ENCODE measurements around the gene BLZF1.
"Not testable (repeated sequence)": the region's sequence is repeated elsewhere in the genome, so short reads cannot be mapped to it uniquely, and the experiment has no call there.

BLZF1 gene

GRCh38 chr1:169327875-169328274, 40.1 kb upstream of the BLZF1 start:
- Histone ChIP-seq H2BK5ac (ENCODE audit: low read length) (no peak overlapping the region), H2AK5ac (ENCODE audit: low read depth, low read length) (no peak overlapping the region), H3K9me3 (replicated peaks in 1 of 2; ENCODE audit: control insufficient read depth in 2 of 2, insufficient read depth in 1 of 2, low read depth in 1 of 2, low read length in 2 of 2) (peaks cover 0 to 7% of the 10 kb centered on the region in 2 donors), H3K18ac (ENCODE audit: low read length) (no peak overlapping the region), H3K27me3 (ENCODE audit: control insufficient read depth in 3 of 3, insufficient read depth in 3 of 3, low read depth in 1 of 3, low read length in 3 of 3) (no peaks in the 10 kb centered on the region), H3K4me3 (ENCODE audit: low read length in 2 of 2) (no peak overlapping the region), H2BK12ac (ENCODE audit: low read length) (no peak overlapping the region), H2AFZ (ENCODE audit: low read length) (no peak overlapping the region), H3K4me1 (ENCODE audit: control insufficient read depth in 2 of 2, insufficient read depth in 1 of 2, low read depth in 1 of 2, low read length in 2 of 2) (peaks cover 0 to 2% of the 10 kb centered on the region in 2 donors), H4K8ac (ENCODE audit: low read depth, low read length) (no peak overlapping the region), H3K79me1 (ENCODE audit: low read depth, low read length) (peaks cover 1% of the 10 kb centered on the region), H3K4me2 (ENCODE audit: insufficient read depth, low read length, poor library complexity, severe bottlenecking) (no peak overlapping the region), H3K4ac (ENCODE audit: low read length) (no peak overlapping the region), H3K14ac (ENCODE audit: low read length) (no peak overlapping the region), H2BK15ac (ENCODE audit: low read length) (no peak overlapping the region), H3K36me3 (replicated peaks in 1 of 2; ENCODE audit: control insufficient read depth in 2 of 2, insufficient read depth in 2 of 2, low read length in 2 of 2) (no peaks in the 10 kb centered on the region), H3K9ac (ENCODE audit: low read depth, low read length, poor library complexity) (no peak overlapping the region), H3K27ac (replicated peaks; ENCODE audit: low read length) (no peak overlapping the region), H4K91ac (ENCODE audit: low read depth, low read length, poor library complexity) (no peak overlapping the region), H2BK120ac (ENCODE audit: low read depth, low read length) (no peak overlapping the region), H3K23ac (ENCODE audit: low read depth, low read length, poor library complexity) (no peak overlapping the region)
- WGBS, 2 donors (ENCODE audit: extremely low coverage in 2 of 2, insufficient read length in 2 of 2, insufficient replicate concordance in 1 of 2) = no CpG with 5 or more reads among the region's 2 CpGs
- no peak for DNase-seq (ENCODE audit: low spot score)

- no peak overlapping the region for H2BK12ac ChIP-seq (ENCODE audit: low read length)
These were observed 38.6 kb upstream of the BLZF1 start for GRCh38 chr1:169329383-169329782.

GRCh38 chr1:169330927-169331326, 37.1 kb upstream of the BLZF1 start:
- H3K4me3 ChIP-seq (ENCODE audit: low read length in 2 of 2) = no peak overlapping the region
- no CpG with 5 or more reads among the region's 2 CpGs for WGBS, 2 donors (ENCODE audit: extremely low coverage in 2 of 2, insufficient read length in 2 of 2, insufficient replicate concordance in 1 of 2)
- no peak overlapping the region for H3K4me2 ChIP-seq (ENCODE audit: insufficient read depth, low read length, poor library complexity, severe bottlenecking)
- H3K14ac ChIP-seq (ENCODE audit: low read length) = no peak overlapping the region
- H2BK5ac ChIP-seq (ENCODE audit: low read length) = no peak overlapping the region
- no peak overlapping the region for H2BK15ac ChIP-seq (ENCODE audit: low read length)
- no peak overlapping the region for H2AK5ac ChIP-seq (ENCODE audit: low read depth, low read length)
- no peak overlapping the region for H3K18ac ChIP-seq (ENCODE audit: low read length)
- no peak overlapping the region for H4K8ac ChIP-seq (ENCODE audit: low read depth, low read length)
- no peaks in the 10 kb centered on the region for H3K27me3 ChIP-seq (ENCODE audit: control insufficient read depth in 3 of 3, insufficient read depth in 3 of 3, low read depth in 1 of 3, low read length in 3 of 3)
- no peak for DNase-seq (ENCODE audit: low spot score)
- no peak overlapping the region for H2BK120ac ChIP-seq (ENCODE audit: low read depth, low read length)
- no peak overlapping the region for H2AFZ ChIP-seq (ENCODE audit: low read length)
- H3K79me1 ChIP-seq (ENCODE audit: low read depth, low read length) = peaks cover 1% of the 10 kb centered on the region
- no peak overlapping the region for H3K27ac ChIP-seq (replicated peaks; ENCODE audit: low read length)
- no peaks in the 10 kb centered on the region for H3K4me1 ChIP-seq (ENCODE audit: control insufficient read depth in 2 of 2, insufficient read depth in 1 of 2, low read depth in 1 of 2, low read length in 2 of 2)
- H3K9ac ChIP-seq (ENCODE audit: low read depth, low read length, poor library complexity) = no peak overlapping the region
- no peak overlapping the region for H3K23ac ChIP-seq (ENCODE audit: low read depth, low read length, poor library complexity)
- peaks cover 0 to 7% of the 10 kb centered on the region in 2 donors for H3K9me3 ChIP-seq (replicated peaks in 1 of 2; ENCODE audit: control insufficient read depth in 2 of 2, insufficient read depth in 1 of 2, low read depth in 1 of 2, low read length in 2 of 2)
- peaks cover 0 to 3% of the 10 kb centered on the region in 2 donors for H3K36me3 ChIP-seq (replicated peaks in 1 of 2; ENCODE audit: control insufficient read depth in 2 of 2, insufficient read depth in 2 of 2, low read length in 2 of 2)
- no peak overlapping the region for H3K4ac ChIP-seq (ENCODE audit: low read length)
- H2BK12ac ChIP-seq (ENCODE audit: low read length) = no peak overlapping the region
- no peak overlapping the region for H4K91ac ChIP-seq (ENCODE audit: low read depth, low read length, poor library complexity)

More at GRCh38 chr1:169329383-169329782, 38.6 kb upstream of the BLZF1 start:
- H3K4me1 ChIP-seq (ENCODE audit: control insufficient read depth in 2 of 2, insufficient read depth in 1 of 2, low read depth in 1 of 2, low read length in 2 of 2) = peaks cover 0 to 2% of the 10 kb centered on the region in 2 donors
- no peak overlapping the region for H2BK120ac ChIP-seq (ENCODE audit: low read depth, low read length)
- H3K27ac ChIP-seq (replicated peaks; ENCODE audit: low read length) = no peak overlapping the region
- peaks cover 0 to 7% of the 10 kb centered on the region in 2 donors for H3K9me3 ChIP-seq (replicated peaks in 1 of 2; ENCODE audit: control insufficient read depth in 2 of 2, insufficient read depth in 1 of 2, low read depth in 1 of 2, low read length in 2 of 2)
- no peak overlapping the region for H3K9ac ChIP-seq (ENCODE audit: low read depth, low read length, poor library complexity)
- H4K91ac ChIP-seq (ENCODE audit: low read depth, low read length, poor library complexity) = no peak overlapping the region
- H3K27me3 ChIP-seq (ENCODE audit: control insufficient read depth in 3 of 3, insufficient read depth in 3 of 3, low read depth in 1 of 3, low read length in 3 of 3) = no peaks in the 10 kb centered on the region
- no peak overlapping the region for H2AFZ ChIP-seq (ENCODE audit: low read length)
- no peak overlapping the region for H3K4ac ChIP-seq (ENCODE audit: low read length)
- WGBS, 2 donors (ENCODE audit: extremely low coverage in 2 of 2, insufficient read length in 2 of 2, insufficient replicate concordance in 1 of 2) = no CpG with 5 or more reads among the region's 1 CpG
- H3K18ac ChIP-seq (ENCODE audit: low read length) = no peak overlapping the region
- H2BK15ac ChIP-seq (ENCODE audit: low read length) = no peak overlapping the region
- H3K4me2 ChIP-seq (ENCODE audit: insufficient read depth, low read length, poor library complexity, severe bottlenecking) = no peak overlapping the region
- DNase-seq (ENCODE audit: low spot score) = no peak
- H3K14ac ChIP-seq (ENCODE audit: low read length) = no peak overlapping the region
- H3K4me3 ChIP-seq (ENCODE audit: low read length in 2 of 2) = no peak overlapping the region
- no peak overlapping the region for H2BK5ac ChIP-seq (ENCODE audit: low read length)
- H4K8ac ChIP-seq (ENCODE audit: low read depth, low read length) = no peak overlapping the region
- no peak overlapping the region for H2AK5ac ChIP-seq (ENCODE audit: low read depth, low read length)
- H3K79me1 ChIP-seq (ENCODE audit: low read depth, low read length) = peaks cover 1% of the 10 kb centered on the region
- H3K23ac ChIP-seq (ENCODE audit: low read depth, low read length, poor library complexity) = no peak overlapping the region
- no peaks in the 10 kb centered on the region for H3K36me3 ChIP-seq (replicated peaks in 1 of 2; ENCODE audit: control insufficient read depth in 2 of 2, insufficient read depth in 2 of 2, low read length in 2 of 2)

- H3K14ac ChIP-seq (ENCODE audit: low read length); H3K27me3 ChIP-seq (ENCODE audit: control insufficient read depth in 3 of 3, insufficient read depth in 3 of 3, low read depth in 1 of 3, low read length in 3 of 3); H3K79me1 ChIP-seq (ENCODE audit: low read depth, low read length); H3K36me3 ChIP-seq (replicated peaks in 1 of 2; ENCODE audit: control insufficient read depth in 2 of 2, insufficient read depth in 2 of 2, low read length in 2 of 2); H2BK120ac ChIP-seq (ENCODE audit: low read depth, low read length); H3K23ac ChIP-seq (ENCODE audit: low read depth, low read length, poor library complexity); H2BK5ac ChIP-seq (ENCODE audit: low read length); H2AFZ ChIP-seq (ENCODE audit: low read length); H3K4ac ChIP-seq (ENCODE audit: low read length); H2BK12ac ChIP-seq (ENCODE audit: low read length); H3K9me3 ChIP-seq (replicated peaks in 1 of 2; ENCODE audit: control insufficient read depth in 2 of 2, insufficient read depth in 1 of 2, low read depth in 1 of 2, low read length in 2 of 2); H3K4me2 ChIP-seq (ENCODE audit: insufficient read depth, low read length, poor library complexity, severe bottlenecking); H4K8ac ChIP-seq (ENCODE audit: low read depth, low read length); H3K9ac ChIP-seq (ENCODE audit: low read depth, low read length, poor library complexity); H2AK5ac ChIP-seq (ENCODE audit: low read depth, low read length); H4K91ac ChIP-seq (ENCODE audit: low read depth, low read length, poor library complexity); H3K4me3 ChIP-seq (ENCODE audit: low read length in 2 of 2); H3K18ac ChIP-seq (ENCODE audit: low read length); H3K4me1 ChIP-seq (ENCODE audit: control insufficient read depth in 2 of 2, insufficient read depth in 1 of 2, low read depth in 1 of 2, low read length in 2 of 2); H2BK15ac ChIP-seq (ENCODE audit: low read length); DNase-seq (ENCODE audit: low spot score); H3K27ac ChIP-seq (replicated peaks; ENCODE audit: low read length): not testable (repeated sequence)
- WGBS, 2 donors (ENCODE audit: extremely low coverage in 2 of 2, insufficient read length in 2 of 2, insufficient replicate concordance in 1 of 2) = no CpG with 5 or more reads among the region's 3 CpGs
These were observed 33.3 kb upstream of the BLZF1 start for GRCh38 chr1:169334727-169335126.
